PFSK-1 (cell line): ENCODE data around the gene IFT88.

Source experiments
- POLR2AphosphoS5 ChIP-seq: IDR thresholded peaks from 2 replicates; pipeline ENCODE4 v1.6.1; 2012; ENCODE audit warnings: low read depth, mild to moderate bottlenecking, control low read depth, low read length, moderate library complexity
- TF ChIP-seq, protein P1 (sequence below), 2 experiments: IDR thresholded peaks; 2 replicates each; pipeline versions ENCODE4 v1.6.1 to v1.8.0; 2011 to 2012; ENCODE audit warnings: low read depth in 2 of 2, low read length in 2 of 2, control low read depth in 1 of 2, inconsistent platforms in 1 of 2, mild to moderate bottlenecking in 1 of 2, moderate library complexity in 1 of 2; ENCODE audit not compliant: insufficient read depth in 1 of 2

DNA sequence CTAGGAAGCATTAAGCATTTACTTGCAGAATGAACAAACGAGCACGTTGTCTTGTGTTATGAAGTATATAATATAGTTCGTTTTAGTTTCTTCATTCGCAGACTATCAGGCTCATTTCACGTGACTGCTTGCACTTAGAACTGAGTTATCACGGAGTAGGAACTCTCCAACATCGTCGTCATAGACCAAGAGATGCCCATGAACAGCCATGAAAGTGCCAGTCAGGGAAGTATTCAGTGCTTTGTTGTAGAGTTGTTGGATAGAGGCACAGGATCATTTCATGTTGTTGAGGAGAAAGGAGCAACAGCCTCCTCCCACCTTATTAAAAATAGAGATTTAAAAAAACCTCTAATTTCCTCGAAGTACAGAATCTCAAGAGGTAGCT is 135.6 kb downstream of the IFT88 start:
- TF ChIP-seq, protein P1, sequence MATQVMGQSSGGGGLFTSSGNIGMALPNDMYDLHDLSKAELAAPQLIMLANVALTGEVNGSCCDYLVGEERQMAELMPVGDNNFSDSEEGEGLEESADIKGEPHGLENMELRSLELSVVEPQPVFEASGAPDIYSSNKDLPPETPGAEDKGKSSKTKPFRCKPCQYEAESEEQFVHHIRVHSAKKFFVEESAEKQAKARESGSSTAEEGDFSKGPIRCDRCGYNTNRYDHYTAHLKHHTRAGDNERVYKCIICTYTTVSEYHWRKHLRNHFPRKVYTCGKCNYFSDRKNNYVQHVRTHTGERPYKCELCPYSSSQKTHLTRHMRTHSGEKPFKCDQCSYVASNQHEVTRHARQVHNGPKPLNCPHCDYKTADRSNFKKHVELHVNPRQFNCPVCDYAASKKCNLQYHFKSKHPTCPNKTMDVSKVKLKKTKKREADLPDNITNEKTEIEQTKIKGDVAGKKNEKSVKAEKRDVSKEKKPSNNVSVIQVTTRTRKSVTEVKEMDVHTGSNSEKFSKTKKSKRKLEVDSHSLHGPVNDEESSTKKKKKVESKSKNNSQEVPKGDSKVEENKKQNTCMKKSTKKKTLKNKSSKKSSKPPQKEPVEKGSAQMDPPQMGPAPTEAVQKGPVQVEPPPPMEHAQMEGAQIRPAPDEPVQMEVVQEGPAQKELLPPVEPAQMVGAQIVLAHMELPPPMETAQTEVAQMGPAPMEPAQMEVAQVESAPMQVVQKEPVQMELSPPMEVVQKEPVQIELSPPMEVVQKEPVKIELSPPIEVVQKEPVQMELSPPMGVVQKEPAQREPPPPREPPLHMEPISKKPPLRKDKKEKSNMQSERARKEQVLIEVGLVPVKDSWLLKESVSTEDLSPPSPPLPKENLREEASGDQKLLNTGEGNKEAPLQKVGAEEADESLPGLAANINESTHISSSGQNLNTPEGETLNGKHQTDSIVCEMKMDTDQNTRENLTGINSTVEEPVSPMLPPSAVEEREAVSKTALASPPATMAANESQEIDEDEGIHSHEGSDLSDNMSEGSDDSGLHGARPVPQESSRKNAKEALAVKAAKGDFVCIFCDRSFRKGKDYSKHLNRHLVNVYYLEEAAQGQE (IDR thresholded peaks at IDR 0.05; ENCODE audit: insufficient read depth in 1 of 2, low read depth in 2 of 2, low read length in 2 of 2), result no peak
- TF ChIP-seq POLR2AphosphoS5, result no peak
